Neural cell (in vitro differentiated cells): ENCODE results near the gene IL1A.

Experiments used
- EP300 ChIP-seq: fragments of 450-650 bp; conservative IDR thresholded peaks from 2 replicates; pipeline ENCODE4 v1.6.1; 2014; ENCODE audit warnings: antibody characterized with exemption, mild to moderate bottlenecking, moderate library complexity; ENCODE audit not compliant: poor library complexity, severe bottlenecking
- EZH2 ChIP-seq: fragments of 200-600, 300-800 bp; shearing (Covaris generic), sonication (generic); IDR thresholded peaks from 2 replicates; pipeline ENCODE4 v1.6.1; 2014; ENCODE audit warnings: antibody characterized with exemption, low read length, borderline replicate concordance, mild to moderate bottlenecking; ENCODE audit not compliant: insufficient read depth, poor library complexity, severe bottlenecking
- MXI1 ChIP-seq: fragments of 450-650 bp; conservative IDR thresholded peaks from 2 replicates; pipeline ENCODE4 v1.6.1; 2014; ENCODE audit warnings: antibody characterized with exemption, mild to moderate bottlenecking; ENCODE audit not compliant: poor library complexity, severe bottlenecking
- POLR2AphosphoS5 ChIP-seq: IDR thresholded peaks from 2 replicates; pipeline ENCODE4 v1.6.1; 2012
- RAD21 ChIP-seq: fragments of 450-650 bp; conservative IDR thresholded peaks from 2 replicates; pipeline ENCODE4 v1.6.1; 2014; ENCODE audit warnings: antibody characterized with exemption, mild to moderate bottlenecking, moderate library complexity
- SMC3 ChIP-seq: fragments of 450-650 bp; conservative IDR thresholded peaks from 2 replicates; pipeline ENCODE4 v1.6.1; 2014; ENCODE audit warnings: antibody characterized with exemption, mild to moderate bottlenecking, moderate library complexity; ENCODE audit not compliant: poor library complexity
- TAF1 ChIP-seq: IDR thresholded peaks from 2 replicates; pipeline ENCODE4 v1.6.1; 2012; ENCODE audit warnings: low read depth
- TF ChIP-seq, protein P1 (sequence below): fragments of 450-650 bp; IDR thresholded peaks from 2 replicates; pipeline ENCODE4 v1.5.1; 2014; ENCODE audit warnings: antibody characterized with exemption, mild to moderate bottlenecking, moderate library complexity; ENCODE audit not compliant: poor library complexity, severe bottlenecking

GRCh38 chr2:112794841-112795240, 10.5 kb upstream of the IL1A start:
- no peak for TF ChIP-seq EP300
- TF ChIP-seq SMC3 = no peak
- TF ChIP-seq, protein P1, sequence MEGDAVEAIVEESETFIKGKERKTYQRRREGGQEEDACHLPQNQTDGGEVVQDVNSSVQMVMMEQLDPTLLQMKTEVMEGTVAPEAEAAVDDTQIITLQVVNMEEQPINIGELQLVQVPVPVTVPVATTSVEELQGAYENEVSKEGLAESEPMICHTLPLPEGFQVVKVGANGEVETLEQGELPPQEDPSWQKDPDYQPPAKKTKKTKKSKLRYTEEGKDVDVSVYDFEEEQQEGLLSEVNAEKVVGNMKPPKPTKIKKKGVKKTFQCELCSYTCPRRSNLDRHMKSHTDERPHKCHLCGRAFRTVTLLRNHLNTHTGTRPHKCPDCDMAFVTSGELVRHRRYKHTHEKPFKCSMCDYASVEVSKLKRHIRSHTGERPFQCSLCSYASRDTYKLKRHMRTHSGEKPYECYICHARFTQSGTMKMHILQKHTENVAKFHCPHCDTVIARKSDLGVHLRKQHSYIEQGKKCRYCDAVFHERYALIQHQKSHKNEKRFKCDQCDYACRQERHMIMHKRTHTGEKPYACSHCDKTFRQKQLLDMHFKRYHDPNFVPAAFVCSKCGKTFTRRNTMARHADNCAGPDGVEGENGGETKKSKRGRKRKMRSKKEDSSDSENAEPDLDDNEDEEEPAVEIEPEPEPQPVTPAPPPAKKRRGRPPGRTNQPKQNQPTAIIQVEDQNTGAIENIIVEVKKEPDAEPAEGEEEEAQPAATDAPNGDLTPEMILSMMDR = no peak
- TF ChIP-seq EZH2 = no peak
- no peak for TF ChIP-seq TAF1
- no peak for TF ChIP-seq RAD21
- TF ChIP-seq MXI1 = no peak
- TF ChIP-seq POLR2AphosphoS5 = no peak
